ENCODE measurements around the gene MRPL41.

Gene MRPL41

GRCh38 chr9:137575716-137576411 lies 24.2 kb downstream of the MRPL41 start:
- no peaks in the 10 kb centered on the region for H3K27me3 ChIP-seq (ENCODE audit: insufficient read depth, poor library complexity, severe bottlenecking)
- no peak overlapping the region for H3K4me3 ChIP-seq (replicated peaks; ENCODE audit: insufficient read depth, low read length)
- no peak for TF ChIP-seq REST (IDR thresholded peaks at IDR 0.05; ENCODE audit: insufficient replicate concordance, low read depth)
- no peak for TF ChIP-seq GABPA (IDR thresholded peaks at IDR 0.05; ENCODE audit: low read depth)
- no peak for TF ChIP-seq SPI1 (IDR thresholded peaks at IDR 0.05; ENCODE audit: borderline replicate concordance, low read depth)
- no peak for TF ChIP-seq POLR2AphosphoS5 (IDR thresholded peaks at IDR 0.05; ENCODE audit: low read depth)
- TF ChIP-seq, protein P1, sequence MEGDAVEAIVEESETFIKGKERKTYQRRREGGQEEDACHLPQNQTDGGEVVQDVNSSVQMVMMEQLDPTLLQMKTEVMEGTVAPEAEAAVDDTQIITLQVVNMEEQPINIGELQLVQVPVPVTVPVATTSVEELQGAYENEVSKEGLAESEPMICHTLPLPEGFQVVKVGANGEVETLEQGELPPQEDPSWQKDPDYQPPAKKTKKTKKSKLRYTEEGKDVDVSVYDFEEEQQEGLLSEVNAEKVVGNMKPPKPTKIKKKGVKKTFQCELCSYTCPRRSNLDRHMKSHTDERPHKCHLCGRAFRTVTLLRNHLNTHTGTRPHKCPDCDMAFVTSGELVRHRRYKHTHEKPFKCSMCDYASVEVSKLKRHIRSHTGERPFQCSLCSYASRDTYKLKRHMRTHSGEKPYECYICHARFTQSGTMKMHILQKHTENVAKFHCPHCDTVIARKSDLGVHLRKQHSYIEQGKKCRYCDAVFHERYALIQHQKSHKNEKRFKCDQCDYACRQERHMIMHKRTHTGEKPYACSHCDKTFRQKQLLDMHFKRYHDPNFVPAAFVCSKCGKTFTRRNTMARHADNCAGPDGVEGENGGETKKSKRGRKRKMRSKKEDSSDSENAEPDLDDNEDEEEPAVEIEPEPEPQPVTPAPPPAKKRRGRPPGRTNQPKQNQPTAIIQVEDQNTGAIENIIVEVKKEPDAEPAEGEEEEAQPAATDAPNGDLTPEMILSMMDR (IDR thresholded peaks at IDR 0.05; ENCODE audit: insufficient read depth, low read length) = no peak
- no peak for DNase-seq (ENCODE audit: low read depth in 1 of 2, low spot score in 1 of 2)
- H3K27ac ChIP-seq (replicated peaks) = no peak overlapping the region

- TF ChIP-seq, protein P1 (IDR thresholded peaks at IDR 0.05; ENCODE audit: insufficient read depth, low read length) = peak; percentile 61
- TF ChIP-seq REST (IDR thresholded peaks at IDR 0.05; ENCODE audit: insufficient replicate concordance, low read depth) = no peak
- TF ChIP-seq GABPA (IDR thresholded peaks at IDR 0.05; ENCODE audit: low read depth) = peak; percentile 98
- peak; percentile 73 for TF ChIP-seq POLR2AphosphoS5 (IDR thresholded peaks at IDR 0.05; ENCODE audit: low read depth)
- TF ChIP-seq SPI1 (IDR thresholded peaks at IDR 0.05; ENCODE audit: borderline replicate concordance, low read depth) = no peak
- H3K27ac ChIP-seq (replicated peaks) = peak within 1 kb of the TSS; percentile 62
- peak within 1 kb of the TSS; percentile 93 for H3K4me3 ChIP-seq (replicated peaks; ENCODE audit: insufficient read depth, low read length)
- DNase-seq (ENCODE audit: low read depth in 1 of 2, low spot score in 1 of 2) = peak; percentile 83 to 94
- H3K27me3 ChIP-seq (ENCODE audit: insufficient read depth, poor library complexity, severe bottlenecking) = no peaks in the 10 kb centered on the region
Measured at GRCh38 chr9:137578518-137579258, 27.0 kb downstream of the MRPL41 start, which contains the start of gene DPH7. Gene DPH7, minus strand, starts transcription at chr9:137578925. Its CDS starts 148 bp downstream, at chr9:137578777.

DNA sequence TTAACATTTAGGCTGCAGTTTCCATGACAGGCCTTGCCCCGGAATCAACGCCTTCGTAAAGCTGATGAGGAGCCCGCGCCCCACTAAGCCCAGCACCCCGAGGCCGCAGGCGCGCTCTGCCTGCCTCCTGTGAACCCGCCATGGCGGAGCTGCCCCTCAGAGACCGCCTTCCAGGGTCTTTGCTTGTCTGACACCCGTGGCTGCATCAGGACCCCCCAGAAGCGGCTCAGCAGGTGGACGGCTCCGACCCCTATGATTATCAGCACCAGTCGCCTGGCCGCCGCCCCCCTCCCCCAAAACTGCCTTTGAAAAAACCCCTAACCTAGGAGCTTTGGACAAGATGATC lies 27.6 kb downstream of the MRPL41 start:
- peak overlapping the region; percentile 50 for H3K27ac ChIP-seq (replicated peaks)
- H3K27me3 ChIP-seq (ENCODE audit: insufficient read depth, poor library complexity, severe bottlenecking) = no peaks in the 10 kb centered on the region
- TF ChIP-seq POLR2AphosphoS5 (IDR thresholded peaks at IDR 0.05; ENCODE audit: low read depth) (no peak), GABPA (IDR thresholded peaks at IDR 0.05; ENCODE audit: low read depth) (no peak), SPI1 (IDR thresholded peaks at IDR 0.05; ENCODE audit: borderline replicate concordance, low read depth) (no peak), REST (IDR thresholded peaks at IDR 0.05; ENCODE audit: insufficient replicate concordance, low read depth) (no peak)
- TF ChIP-seq, protein P1 (IDR thresholded peaks at IDR 0.05; ENCODE audit: insufficient read depth, low read length) = no peak
- DNase-seq (ENCODE audit: low read depth in 1 of 2, low spot score in 1 of 2) = no peak
- H3K4me3 ChIP-seq (replicated peaks; ENCODE audit: insufficient read depth, low read length) = no peak overlapping the region; the same call in 1 of the 2 replicates

All from HL-60 (cell line).